RPMI8226 (cell line): Measurements from ENCODE around the gene MYRIP.
"Not testable (repeated sequence)": the region's sequence is repeated elsewhere in the genome, so short reads cannot be mapped to it uniquely, and the experiment has no call there.

ENCODE experiments used
- DNase-seq: peaks from one replicate; pipeline ENCODE4 v3.0.0-alpha.2; 2015

MYRIP gene

DNA sequence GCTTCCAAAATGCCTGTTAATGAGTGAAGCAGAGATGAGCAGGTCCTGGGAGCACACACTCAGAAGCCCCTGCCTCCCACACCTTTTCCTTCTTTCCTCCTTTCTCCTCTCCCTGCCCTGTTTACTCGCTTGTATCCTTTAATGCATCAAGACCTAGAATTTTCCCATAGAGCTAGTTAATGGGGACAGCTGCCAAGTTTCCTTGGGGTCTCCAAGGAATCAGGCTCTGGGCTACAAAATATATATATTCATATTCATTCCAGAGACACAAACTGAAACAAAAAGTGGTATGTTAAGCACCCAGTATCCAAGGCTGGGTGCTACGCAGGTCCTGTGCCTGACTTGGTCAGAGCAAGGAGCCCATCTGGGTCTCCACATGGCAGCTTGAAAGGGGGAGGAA lies 235.6 kb downstream of the MYRIP start:
- DNase-seq: no peak

DNA sequence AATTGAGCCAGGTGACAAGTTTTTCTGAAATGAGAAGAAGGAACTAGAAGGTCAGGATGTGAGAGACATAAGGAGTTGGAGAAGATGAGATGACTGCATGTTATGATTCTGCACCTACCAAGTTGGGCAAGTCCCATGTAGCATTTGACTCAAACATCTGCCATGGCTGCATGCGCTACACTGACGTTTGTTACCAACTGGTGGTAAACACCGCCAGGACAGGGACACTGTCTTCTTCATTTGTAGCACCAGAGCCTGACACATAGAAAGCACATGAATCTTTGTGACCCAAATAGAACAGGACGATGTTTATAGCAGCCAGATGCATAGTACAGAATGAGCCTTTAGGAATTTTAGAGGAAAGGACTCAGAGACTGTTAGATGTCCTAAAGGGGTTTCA lies 236.7 kb downstream of the MYRIP start:
- no peak for DNase-seq

- DNase-seq: no peak
These were observed 238.0 kb downstream of the MYRIP start for GRCh38 chr3:40047406-40047805.

- no peak for DNase-seq
These were observed 244.3 kb downstream of the MYRIP start for GRCh38 chr3:40053663-40054062.

- no peak for DNase-seq
These were observed 245.3 kb downstream of the MYRIP start for GRCh38 chr3:40054568-40055222.

DNA sequence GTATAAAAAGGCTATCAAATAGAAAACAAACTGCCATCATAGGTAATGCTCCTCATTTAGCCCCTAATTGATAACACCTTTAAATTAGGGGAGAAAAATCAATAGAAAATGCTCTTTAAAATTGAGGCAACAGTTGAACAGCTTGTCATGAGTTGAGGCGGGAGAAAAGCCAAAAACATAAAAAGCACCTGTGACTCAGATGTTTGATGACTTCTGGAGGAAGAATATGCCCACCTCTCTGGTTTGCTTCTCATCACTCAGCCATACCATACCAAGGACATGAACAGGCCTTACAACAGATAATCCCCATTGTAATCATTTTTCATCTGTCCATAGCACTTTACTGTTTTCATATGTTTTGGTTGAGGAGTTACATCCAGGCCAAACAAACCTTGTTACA lies 246.0 kb downstream of the MYRIP start:
- DNase-seq: no peak

DNA sequence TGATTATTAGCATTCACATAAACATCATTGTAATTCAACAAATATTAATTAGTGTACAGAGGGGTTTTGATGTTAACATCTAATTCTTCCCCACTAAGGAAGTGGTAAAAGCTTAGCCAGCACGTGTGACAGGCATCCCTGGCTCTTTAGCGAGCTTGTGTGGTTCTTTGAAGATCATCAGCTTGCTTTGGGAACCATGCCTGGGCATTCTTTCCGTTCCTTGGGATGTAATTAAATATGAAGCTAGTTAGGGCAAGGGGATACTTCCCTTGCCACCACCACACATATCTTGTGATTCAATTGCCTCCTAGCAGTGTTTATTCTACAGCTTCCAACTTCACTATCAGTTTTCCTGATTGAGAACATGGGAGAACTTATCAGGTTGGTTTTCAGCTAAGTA lies 246.5 kb downstream of the MYRIP start:
- no peak for DNase-seq

GRCh38 chr3:40057077-40057476 lies 247.7 kb downstream of the MYRIP start:
- no peak for DNase-seq

- DNase-seq: no peak
These were observed 248.4 kb downstream of the MYRIP start for GRCh38 chr3:40057786-40058185.

DNA sequence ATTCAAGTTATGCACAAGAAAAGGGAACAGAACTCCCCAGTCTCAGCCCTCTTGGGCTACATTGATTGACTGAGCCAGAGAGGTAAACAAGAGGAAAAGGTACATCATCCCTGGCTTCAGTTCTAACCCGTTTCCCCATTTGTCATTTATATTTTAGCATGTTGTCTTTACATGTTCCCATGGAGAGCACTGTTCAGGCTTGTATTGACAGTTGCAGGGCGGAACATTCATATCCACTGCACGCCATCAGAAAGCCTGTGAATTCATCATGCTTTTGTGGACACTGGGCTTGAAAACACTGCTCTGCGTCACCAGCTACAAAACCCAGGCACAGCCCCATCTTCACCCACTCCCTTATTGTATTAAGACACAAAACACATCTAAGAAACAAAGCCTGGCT lies 259.2 kb downstream of the MYRIP start:
- no peak for DNase-seq

- DNase-seq: no peak
These were observed 261.4 kb downstream of the MYRIP start for GRCh38 chr3:40070816-40071215.

DNA sequence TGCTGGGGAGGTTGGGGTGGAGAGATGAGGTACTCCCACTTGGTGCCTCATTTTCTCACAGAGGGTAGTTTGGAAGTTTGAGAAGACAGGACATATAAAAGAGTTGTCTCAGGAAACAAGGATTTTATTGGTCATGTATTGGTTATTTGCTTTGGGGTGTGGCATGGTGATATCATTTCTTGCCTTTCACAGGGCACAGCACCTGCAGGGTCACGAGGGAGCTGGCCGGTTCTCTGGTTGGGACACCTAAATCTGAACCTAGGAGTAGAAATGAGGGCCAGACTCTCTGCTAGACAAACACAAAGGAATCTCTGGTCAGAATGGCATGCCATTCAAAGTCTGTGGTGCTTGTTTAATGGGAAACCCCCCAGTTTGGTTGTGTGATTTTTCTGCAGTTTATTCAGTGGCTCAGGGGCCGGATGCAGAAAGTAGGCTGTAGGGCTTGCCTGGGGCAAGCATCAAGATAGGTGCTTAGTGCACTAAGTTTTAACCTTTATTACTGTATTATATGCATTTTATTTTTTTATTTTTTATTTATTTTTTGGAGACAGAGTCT lies 262.4 kb downstream of the MYRIP start:
- DNase-seq: no peak

DNA sequence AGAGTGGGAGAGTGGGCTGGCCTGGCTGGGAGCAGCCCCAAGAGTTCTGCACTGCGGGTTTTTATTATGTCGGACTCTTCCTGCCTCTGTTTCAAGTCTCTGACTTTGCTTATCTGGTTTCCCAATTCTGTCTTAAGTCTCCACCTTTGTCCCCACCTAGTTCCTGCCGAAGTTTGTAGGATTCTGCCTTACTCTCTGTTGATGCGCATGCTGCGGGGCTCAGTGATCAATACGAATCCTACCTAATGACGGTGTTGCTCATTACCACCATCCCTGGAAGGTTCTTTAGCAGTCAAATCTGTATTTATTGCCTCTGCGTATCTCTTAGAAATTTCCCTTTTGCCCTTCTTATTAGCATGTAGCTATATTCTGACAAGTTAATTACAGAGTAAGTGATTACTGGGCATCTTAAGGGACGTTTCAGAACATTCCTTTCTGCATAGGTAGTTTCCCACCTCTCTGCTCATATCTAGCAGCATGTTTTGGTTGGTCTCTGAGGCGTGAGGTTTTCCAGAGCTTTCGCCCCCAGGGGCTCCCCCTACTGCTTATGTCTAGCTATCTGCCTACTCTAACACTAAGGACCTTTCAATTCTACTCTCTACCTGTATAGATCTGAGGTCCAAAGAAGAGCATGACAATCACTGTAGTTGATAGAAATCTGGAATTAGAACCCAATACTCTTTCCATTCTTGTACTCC lies 264.1 kb downstream of the MYRIP start:
- no peak for DNase-seq

DNA sequence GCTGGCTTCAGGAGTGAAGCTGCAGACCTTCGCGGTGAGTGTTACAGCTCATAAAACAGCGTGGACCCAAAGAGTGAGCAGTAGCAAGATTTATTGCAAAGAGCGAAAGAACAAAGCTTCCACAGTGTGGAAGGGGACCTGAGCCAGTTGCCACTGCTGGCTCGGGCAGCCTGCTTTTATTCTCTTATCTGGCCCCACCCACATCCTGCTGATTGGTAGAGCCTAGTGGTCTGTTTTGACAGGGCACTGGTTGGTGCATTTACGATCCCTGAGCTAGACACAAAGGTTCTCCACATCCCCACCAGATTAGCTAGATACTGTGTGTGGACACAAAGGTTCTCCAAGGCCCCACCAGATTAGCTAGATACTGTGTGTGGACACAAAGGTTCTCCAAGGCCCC lies 267.7 kb downstream of the MYRIP start:
- not testable (repeated sequence) for DNase-seq

- DNase-seq: not testable (repeated sequence)
These were observed 268.6 kb downstream of the MYRIP start for GRCh38 chr3:40077828-40078492.

GRCh38 chr3:40078590-40078989 lies 269.2 kb downstream of the MYRIP start:
- no peak for DNase-seq

- no peak for DNase-seq
These were observed 269.9 kb downstream of the MYRIP start for GRCh38 chr3:40079203-40079846.

DNA sequence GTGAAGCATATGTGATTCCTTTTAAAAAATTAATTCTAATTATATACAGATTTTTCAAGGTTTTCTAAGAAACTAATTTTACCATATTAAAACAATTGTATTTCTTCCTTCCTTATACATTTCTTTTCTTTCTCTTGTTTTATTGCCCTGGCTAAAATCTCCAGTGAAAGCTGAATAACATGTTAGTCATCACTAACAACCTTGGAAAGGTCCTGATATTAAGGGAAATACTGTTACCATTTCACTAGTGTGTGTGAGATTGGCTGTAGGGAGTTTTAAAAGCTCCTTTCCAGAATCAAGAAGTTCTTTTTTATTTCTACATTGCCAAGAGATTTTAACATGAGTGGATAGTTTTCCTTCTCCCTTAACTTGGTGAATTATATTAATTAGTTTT lies 270.4 kb downstream of the MYRIP start:
- DNase-seq: no peak

DNA sequence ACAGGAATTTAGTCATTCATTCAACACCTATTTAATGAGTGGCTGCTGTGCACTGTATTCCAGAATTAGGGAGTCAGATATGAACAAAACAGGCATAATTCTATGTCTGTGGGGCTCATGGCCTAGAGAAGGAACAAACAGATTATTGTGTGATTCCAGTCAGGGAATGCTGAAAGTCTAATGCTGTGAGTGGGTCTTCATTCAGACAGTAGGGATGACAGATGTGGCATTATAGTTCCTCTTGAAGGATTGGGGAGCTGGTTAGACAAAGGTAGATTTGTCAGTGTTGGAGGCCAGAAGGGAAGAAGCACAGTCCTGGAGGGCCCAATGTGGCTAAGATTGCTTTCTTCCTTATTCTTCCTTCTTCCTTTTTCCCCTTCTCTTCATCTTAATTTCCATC lies 273.7 kb downstream of the MYRIP start:
- DNase-seq: no peak

- DNase-seq: not testable (repeated sequence)
These were observed 275.0 kb downstream of the MYRIP start for GRCh38 chr3:40084424-40084823.

DNA sequence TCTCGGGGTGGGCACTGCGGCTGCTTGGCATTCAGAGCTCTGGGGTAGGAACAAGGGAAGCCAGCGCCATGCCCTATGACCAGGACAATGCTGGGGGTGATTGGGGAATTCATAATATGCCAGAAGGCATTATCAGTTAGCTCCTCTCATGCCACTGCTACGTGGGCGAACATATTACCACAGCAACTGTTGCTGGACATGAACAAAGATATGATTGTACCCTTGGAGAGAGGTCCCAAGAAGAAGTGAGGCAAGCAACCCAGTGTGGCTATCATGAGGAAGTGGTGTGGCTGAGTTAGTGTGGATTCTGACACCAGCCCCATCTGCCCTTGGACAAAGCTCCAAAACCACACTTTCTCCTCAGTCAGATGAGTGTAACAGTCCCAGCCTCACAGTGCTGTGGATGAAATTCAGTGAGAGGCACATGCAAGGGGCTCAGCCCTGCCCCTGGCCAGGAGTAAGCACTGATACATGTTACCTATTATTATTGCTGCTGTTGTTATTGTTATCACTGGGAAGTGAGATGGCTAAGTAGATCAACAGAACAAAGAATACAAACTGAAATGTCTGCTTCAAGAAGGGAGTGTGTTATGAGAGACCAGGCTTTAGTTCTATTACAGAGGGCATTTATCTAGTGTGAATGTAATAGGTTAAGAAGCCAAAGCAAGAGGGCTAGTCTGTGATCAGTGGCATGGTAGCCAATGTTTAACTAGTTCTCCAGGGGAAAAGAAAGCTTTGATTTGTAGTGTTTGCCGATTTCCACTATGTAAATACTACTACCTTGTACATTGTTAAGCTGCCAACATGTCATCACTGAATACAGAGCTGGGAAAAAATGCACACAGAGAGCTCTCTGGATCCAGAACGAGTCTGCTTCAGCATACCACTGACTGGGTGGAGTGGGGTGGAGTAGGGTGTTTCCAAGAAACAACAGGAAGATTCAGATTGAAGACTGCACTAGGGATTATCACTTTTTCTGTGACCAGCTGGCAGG lies 277.8 kb downstream of the MYRIP start:
- no peak for DNase-seq

- DNase-seq: no peak
These were observed 279.2 kb downstream of the MYRIP start for GRCh38 chr3:40088527-40089170.
